CD4-positive, CD25-positive, alpha-beta regulatory T cell (primary cell): ENCODE measurements around the gene ATXN1L. TPM values are rescaled to one million over a fixed set of nuclear protein-coding genes. Genes with fewer than 3 reads are reported as not detected.
"Not testable (repeated sequence)": the region's sequence is repeated elsewhere in the genome, so short reads cannot be mapped to it uniquely, and the experiment has no call there.

Experiments
- ATAC-seq, 2 donors: fragments of 150-1000 bp; cut with Tn5 transposase; one replicate each; pipeline ENCODE4 v1.10.0; 2021; ENCODE audit warnings: low read depth in 2 of 2, moderate number of reproducible peaks in 2 of 2, moderate library complexity in 1 of 2
- DNase-seq, 3 donors: peaks; one replicate each; pipeline versions ENCODE4 v3.0.0 to v3.0.0-alpha.2; 2012 to 2022; ENCODE audit warnings: mixed read lengths in 1 of 3
- H3K27ac ChIP-seq: one replicate; pipeline ENCODE4 v1.7.0; 2013; ENCODE audit warnings: mild to moderate bottlenecking, low read length; ENCODE audit not compliant: insufficient read depth, poor library complexity, severe bottlenecking
- H3K27me3 ChIP-seq: one replicate; pipeline ENCODE4 v1.7.0; 2013; ENCODE audit warnings: low read length; ENCODE audit not compliant: control insufficient read depth, insufficient read depth
- H3K36me3 ChIP-seq: one replicate; pipeline ENCODE4 v1.7.0; 2013; ENCODE audit warnings: mild to moderate bottlenecking, low read length, moderate library complexity; ENCODE audit not compliant: control insufficient read depth, insufficient read depth
- H3K4me1 ChIP-seq: 2 replicates; pipeline ENCODE4 v1.7.0; 2013; ENCODE audit warnings: mild to moderate bottlenecking, low read length; ENCODE audit not compliant: insufficient read depth, control insufficient read depth, poor library complexity, severe bottlenecking
- H3K4me3 ChIP-seq: one replicate; pipeline ENCODE4 v1.7.0; 2013; ENCODE audit warnings: low read depth, mild to moderate bottlenecking, low read length, moderate library complexity
- H3K9me3 ChIP-seq, 2 experiments: 1 replicate in 1 of 2; 2 replicates in 1 of 2; pipeline ENCODE4 v1.7.0; 2013; ENCODE audit warnings: low read length in 2 of 2, mild to moderate bottlenecking in 1 of 2, moderate library complexity in 1 of 2; ENCODE audit not compliant: control insufficient read depth in 2 of 2
- H3K27ac Mint-ChIP-seq, 3 donors: one replicate each; pipeline ENCODE4 v1.8.0; 2020 to 2022; ENCODE audit warnings: mild to moderate bottlenecking in 3 of 3, mixed read lengths in 3 of 3, moderate library complexity in 2 of 3
- H3K27me3 Mint-ChIP-seq: one replicate; pipeline ENCODE4 v1.8.0; 2022; ENCODE audit warnings: mild to moderate bottlenecking, mixed read lengths
- H3K36me3 Mint-ChIP-seq: one replicate; pipeline ENCODE4 v1.8.0; 2020; ENCODE audit warnings: mixed read lengths
- H3K4me1 Mint-ChIP-seq, 4 donors: one replicate each; pipeline ENCODE4 v1.8.0; 2020 to 2022; ENCODE audit warnings: mixed read lengths in 4 of 4, mild to moderate bottlenecking in 1 of 4
- H3K4me3 Mint-ChIP-seq, 4 donors: one replicate each; pipeline ENCODE4 v1.8.0; 2020 to 2022; ENCODE audit warnings: mild to moderate bottlenecking in 4 of 4, mixed read lengths in 4 of 4, moderate library complexity in 3 of 4
- H3K9me3 Mint-ChIP-seq, 7 donors: one replicate each; pipeline ENCODE4 v1.8.0; 2020 to 2022; ENCODE audit warnings: mixed read lengths in 7 of 7, mild to moderate bottlenecking in 3 of 7, moderate library complexity in 2 of 7
- polyA plus RNA-seq, 4 donors: library from polyadenylated mRNA; unstranded; fragments of 300-500 nt; fragmentation: Illumina TruSeq; gene quantifications; one replicate each; pipeline ENCODE4 v1.2.3, GENCODE V29; 2021
- total RNA-seq: library from RNA; stranded (reverse); gene quantifications from one replicate; pipeline ENCODE4 v1.2.3, GENCODE V29; 2022

The ATXN1L gene
- total and polyA plus RNA-seq, 5 donors from 2014 or later = 7.7 to 46.8 (median 11.1) TPM

GRCh38 chr16:71895679-71896365 lies 50.0 kb downstream of the ATXN1L start:
- DNase-seq = peak in 1 of 3 donors; percentile 39
- H3K9me3 ChIP-seq = no peaks in the 10 kb centered on the region
- no peaks in the 10 kb centered on the region for H3K36me3 ChIP-seq
- peak overlapping the region; percentile 94 to 98 (median 97) for H3K27ac Mint-ChIP-seq
- H3K27me3 Mint-ChIP-seq = peaks cover 4% of the 10 kb centered on the region
- peaks cover 44% of the 10 kb centered on the region for H3K4me1 ChIP-seq
- peaks cover 0 to 2% (median 0%) of the 10 kb centered on the region in 7 donors for H3K9me3 Mint-ChIP-seq
- peaks cover 17 to 49% (median 26%) of the 10 kb centered on the region in 4 donors for H3K4me1 Mint-ChIP-seq
- H3K27me3 ChIP-seq = no peaks in the 10 kb centered on the region
- peak; percentile 1 to 7 for ATAC-seq
- peak overlapping the region; percentile 90 for H3K4me3 ChIP-seq
- no peaks in the 10 kb centered on the region for H3K36me3 Mint-ChIP-seq
- peak overlapping the region; percentile 96 to 99 (median 98) for H3K4me3 Mint-ChIP-seq
- peak overlapping the region; percentile 93 for H3K27ac ChIP-seq

- H3K27ac ChIP-seq = peak overlapping the region; percentile 93
- Mint-ChIP-seq H3K4me1 (peaks cover 23 to 56% (median 31%) of the 10 kb centered on the region in 4 donors), H3K9me3 (peaks cover 0 to 2% (median 0%) of the 10 kb centered on the region in 7 donors), H3K27ac (peak overlapping the region; percentile 82 to 97 (median 90)), H3K4me3 (peak overlapping the region; percentile 96 to 99 (median 98)), H3K36me3 (no peaks in the 10 kb centered on the region), H3K27me3 (peaks cover 4% of the 10 kb centered on the region)
- peak overlapping the region; percentile 90 for H3K4me3 ChIP-seq
- H3K36me3 ChIP-seq = no peaks in the 10 kb centered on the region
- H3K4me1 ChIP-seq = peaks cover 54% of the 10 kb centered on the region
- ATAC-seq (no peak), DNase-seq (no peak)
- H3K9me3 ChIP-seq = no peaks in the 10 kb centered on the region
- H3K27me3 ChIP-seq = no peaks in the 10 kb centered on the region
Measured at GRCh38 chr16:71896764-71897368, 51.1 kb downstream of the ATXN1L start.

DNA sequence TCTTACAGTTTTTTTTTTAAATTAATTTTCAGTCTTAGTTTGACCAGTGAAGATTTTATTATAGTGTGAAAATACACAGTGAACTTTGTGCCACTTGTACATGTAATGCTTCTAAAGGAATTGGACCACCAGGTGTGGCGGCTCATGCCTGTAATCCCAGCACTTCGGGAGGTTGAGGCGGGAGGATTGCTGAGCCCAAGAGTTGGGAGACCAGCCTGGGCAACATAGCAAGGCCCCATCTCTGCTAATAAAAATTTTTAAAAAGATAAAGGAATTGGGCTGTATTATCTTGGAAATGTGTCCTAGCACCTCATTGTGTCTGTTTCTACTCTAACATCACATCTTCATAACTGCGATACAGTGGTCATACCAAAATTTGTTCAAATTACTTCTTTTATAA lies 53.4 kb downstream of the ATXN1L start:
- Histone ChIP-seq H3K27me3 (no peaks in the 10 kb centered on the region), H3K4me1 (peaks cover 70% of the 10 kb centered on the region), H3K9me3 (no peaks in the 10 kb centered on the region), H3K36me3 (no peaks in the 10 kb centered on the region), H3K4me3 (peak overlapping the region; percentile 10), H3K27ac (peak overlapping the region; percentile 33)
- Mint-ChIP-seq H3K27me3 (peaks cover 4% of the 10 kb centered on the region), H3K9me3 (peaks cover 0 to 2% (median 0%) of the 10 kb centered on the region in 7 donors), H3K36me3 (no peaks in the 10 kb centered on the region), H3K27ac (peak overlapping the region in 2 of 3 donors; percentile 25 to 53), H3K4me3 (peak overlapping the region; percentile 82 to 98 (median 91)), H3K4me1 (peaks cover 24 to 74% (median 48%) of the 10 kb centered on the region in 4 donors)
- ATAC-seq (no peak), DNase-seq (no peak)

- Mint-ChIP-seq H3K27ac (peak overlapping the region; percentile 39 to 96 (median 71)), H3K4me3 (peak overlapping the region; percentile 41 to 83 (median 68)), H3K36me3 (peaks cover 4% of the 10 kb centered on the region), H3K4me1 (peaks cover 34 to 95% (median 63%) of the 10 kb centered on the region in 4 donors), H3K9me3 (no peaks in the 10 kb centered on the region), H3K27me3 (no peaks in the 10 kb centered on the region)
- Histone ChIP-seq H3K4me3 (peak overlapping the region; percentile 42), H3K27ac (peak overlapping the region; percentile 37), H3K9me3 (no peaks in the 10 kb centered on the region), H3K36me3 (no peaks in the 10 kb centered on the region), H3K27me3 (no peaks in the 10 kb centered on the region), H3K4me1 (peaks cover 70% of the 10 kb centered on the region)
- ATAC-seq (no peak), DNase-seq (no peak)
Measured at GRCh38 chr16:71902656-71903365, 57.0 kb downstream of the ATXN1L start.

DNA sequence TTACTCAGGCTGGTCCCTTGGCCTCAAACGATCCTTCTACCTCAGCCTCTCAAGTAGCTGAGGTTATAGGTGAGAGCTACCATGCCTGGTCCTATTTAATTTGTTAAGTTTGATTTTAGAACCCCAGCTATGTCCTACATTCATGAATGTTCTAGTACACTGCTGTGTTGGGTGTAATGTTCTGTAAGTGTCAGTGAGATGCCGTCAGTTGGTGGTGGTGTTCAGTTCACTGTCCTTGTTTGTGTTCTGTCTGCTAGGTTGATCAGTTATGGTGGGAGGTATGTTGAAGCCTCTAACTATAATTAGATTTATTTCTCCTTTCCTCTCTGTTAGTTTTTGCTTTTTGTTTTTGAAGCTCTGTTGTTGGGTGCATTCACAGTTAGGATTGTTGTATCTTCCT lies 57.8 kb downstream of the ATXN1L start:
- Mint-ChIP-seq H3K36me3 (peaks cover 6% of the 10 kb centered on the region), H3K27ac (peak overlapping the region; percentile 38 to 79 (median 49)), H3K27me3 (no peaks in the 10 kb centered on the region), H3K9me3 (no peaks in the 10 kb centered on the region), H3K4me1 (peaks cover 34 to 95% (median 69%) of the 10 kb centered on the region in 4 donors), H3K4me3 (peak overlapping the region in 3 of 4 donors; percentile 25 to 70 (median 52))
- DNase-seq (no peak), ATAC-seq (no peak)
- H3K36me3 ChIP-seq = peaks cover 3% of the 10 kb centered on the region
- H3K27ac ChIP-seq = no peak overlapping the region
- no peaks in the 10 kb centered on the region for H3K9me3 ChIP-seq
- no peaks in the 10 kb centered on the region for H3K27me3 ChIP-seq
- H3K4me3 ChIP-seq = peak overlapping the region; percentile 42
- peaks cover 66% of the 10 kb centered on the region for H3K4me1 ChIP-seq

- no peaks in the 10 kb centered on the region for H3K9me3 ChIP-seq
- ATAC-seq = no peak
- no peaks in the 10 kb centered on the region for H3K27me3 ChIP-seq
- no peak overlapping the region for H3K27ac ChIP-seq
- Mint-ChIP-seq H3K36me3 (peaks cover 12% of the 10 kb centered on the region), H3K27me3 (no peaks in the 10 kb centered on the region), H3K9me3 (no peaks in the 10 kb centered on the region), H3K4me1 (peaks cover 29 to 95% (median 70%) of the 10 kb centered on the region in 4 donors), H3K4me3 (peak overlapping the region; percentile 25 to 63 (median 48)), H3K27ac (peak overlapping the region in 2 of 3 donors; percentile 38 to 79)
- H3K4me1 ChIP-seq = peaks cover 67% of the 10 kb centered on the region
- H3K4me3 ChIP-seq = peak overlapping the region; percentile 7
- DNase-seq = no peak
- H3K36me3 ChIP-seq = peaks cover 6% of the 10 kb centered on the region
Measured at GRCh38 chr16:71904239-71904638, 58.5 kb downstream of the ATXN1L start.

GRCh38 chr16:71905765-71906164 lies 60.0 kb downstream of the ATXN1L start:
- H3K9me3 Mint-ChIP-seq, H3K9me3 ChIP-seq, H3K36me3 ChIP-seq, H3K27ac ChIP-seq, H3K27me3 ChIP-seq, H3K27me3 Mint-ChIP-seq, ATAC-seq: not testable (repeated sequence)
- Mint-ChIP-seq H3K4me3 (peak overlapping the region; percentile 17 to 58 (median 40)), H3K27ac (peak overlapping the region in 2 of 3 donors; percentile 24 to 79), H3K36me3 (peaks cover 17% of the 10 kb centered on the region), H3K4me1 (peaks cover 21 to 100% (median 73%) of the 10 kb centered on the region in 4 donors)
- DNase-seq = peak in 1 of 3 donors; percentile 32
- peak overlapping the region; percentile 55 for H3K4me3 ChIP-seq
- peaks cover 66% of the 10 kb centered on the region for H3K4me1 ChIP-seq
